ENCODE measurements around the gene NOL6. TPM values are rescaled to one million over a fixed set of nuclear protein-coding genes. Genes with fewer than 3 reads are reported as not detected.

NOL6 gene
- total RNA-seq, 1 experiment from 2014 or later, result 64.4 TPM

GRCh38 chr9:33445389-33446239 lies 28.1 kb downstream of the NOL6 start:
- Histone ChIP-seq H2BK15ac (ENCODE audit: low read depth, low read length) (no peak overlapping the region), H2AK5ac (ENCODE audit: insufficient read length, low read length) (no peak overlapping the region), H2AFZ (ENCODE audit: low read length) (no peak overlapping the region), H3K9me3 (ENCODE audit: control insufficient read depth, low read depth, low read length) (no peaks in the 10 kb centered on the region), H2BK120ac (ENCODE audit: low read depth, low read length, poor library complexity, severe bottlenecking) (no peak overlapping the region), H2BK20ac (ENCODE audit: low read depth, low read length, poor library complexity, severe bottlenecking) (no peak overlapping the region), H3K4me1 (ENCODE audit: insufficient read depth, low read length) (peaks cover 4% of the 10 kb centered on the region; the same call in 1 of the 2 replicates), H3K18ac (ENCODE audit: insufficient read length, low read depth, low read length) (no peak overlapping the region), H3K27me3 (ENCODE audit: insufficient read depth, low read length) (peaks cover 4% of the 10 kb centered on the region; the same call in 1 of the 2 replicates), H2BK5ac (ENCODE audit: insufficient read length, low read length) (no peak overlapping the region), H3T11ph (ENCODE audit: low read length) (no peak overlapping the region), H4K5ac (ENCODE audit: insufficient read length, low read depth, low read length) (no peak overlapping the region), H3K79me2 (ENCODE audit: insufficient read depth, low read length) (no peaks in the 10 kb centered on the region), H3K79me1 (ENCODE audit: insufficient read depth, low read depth, low read length, poor library complexity, severe bottlenecking) (no peaks in the 10 kb centered on the region), H2BK12ac (ENCODE audit: insufficient read length, low read depth, low read length) (no peak overlapping the region), H3K23ac (ENCODE audit: insufficient read length, low read depth, low read length) (no peak overlapping the region), H3K4ac (ENCODE audit: low read depth, low read length) (no peak overlapping the region), H3K4me2 (ENCODE audit: insufficient read depth, insufficient read length, low read length) (no peak overlapping the region), H4K20me1 (ENCODE audit: control insufficient read depth, insufficient read depth, insufficient read length) (no peaks in the 10 kb centered on the region), H4K8ac (replicated peaks; ENCODE audit: insufficient read length, low read depth, low read length) (no peak overlapping the region), H3K14ac (ENCODE audit: insufficient read depth, low read length) (no peak overlapping the region), H3K23me2 (ENCODE audit: insufficient read length, low read depth, low read length, poor library complexity, severe bottlenecking) (peaks cover 6% of the 10 kb centered on the region), H4K91ac (ENCODE audit: insufficient read length, low read depth, low read length) (no peak overlapping the region), H3K9ac (ENCODE audit: extremely low read depth, insufficient read length, low read length) (no peak overlapping the region), H3K27ac (ENCODE audit: insufficient read length, low read depth, low read length) (no peak overlapping the region), H3K56ac (ENCODE audit: insufficient read length, low read depth, low read length) (no peak overlapping the region)
- Mint-ChIP-seq H3K9me3 (no peaks in the 10 kb centered on the region), H3K4me3 (no peak overlapping the region; a peak in 1 of 5 replicates), H3K27ac (no peak overlapping the region), H3K36me3 (ENCODE audit: insufficient read depth in 1 of 3, low read depth in 3 of 3) (no peaks in the 10 kb centered on the region), H3K27me3 (ENCODE audit: low read depth) (peaks cover 51% of the 10 kb centered on the region), H3K4me1 (peaks cover 26 to 45% of the 10 kb centered on the region in 2 experiments)
- DNase-seq, result no peak
- TF ChIP-seq CTCF (conservative IDR thresholded peaks at IDR 0.05), result no peak
- WGBS (ENCODE audit: extremely low coverage, insufficient read length, low lambda C conversion rate), result no CpG with 5 or more reads among the region's 11 CpGs

Measured in H9 (cell line).